ENCODE data around the gene ASIC4. TPM values are rescaled to one million over a fixed set of nuclear protein-coding genes. Genes with fewer than 3 reads are reported as not detected.
A peak's percentile ranks its signal among the peaks of the same experiment; 100 is the strongest.

Gene ASIC4
- total and polyA plus RNA-seq, 2 of the 13 experiments (the other 11 are each of a cell fraction or from before 2014, with no cell fraction given): 0.03 TPM; not detected in 1

- TF ChIP-seq ZGPAT (CRISPR knock-in tag; IDR thresholded peaks at IDR 0.05): peak; percentile 57; the same call in 1 of the 2 replicates
- peak; percentile 17; the same call in 1 of the 2 replicates for TF ChIP-seq ZNF839 (CRISPR knock-in tag; IDR thresholded peaks at IDR 0.05; ENCODE audit: borderline replicate concordance)
- TF ChIP-seq ZNF550 (CRISPR knock-in tag; IDR thresholded peaks at IDR 0.05; ENCODE audit: borderline replicate concordance): no peak
- TF ChIP-seq ZNF350 (CRISPR knock-in tag; IDR thresholded peaks at IDR 0.05; ENCODE audit: borderline replicate concordance, low read depth): no peak
- TF ChIP-seq PRMT3 (CRISPR knock-in tag; IDR thresholded peaks at IDR 0.05; ENCODE audit: borderline replicate concordance, low read depth): 0 out of 2 replicates have a peak, but pooled peaks have one; percentile 71
- TF ChIP-seq NFE2L2 (IDR thresholded peaks at IDR 0.05; ENCODE audit: low read length): no peak
- TF ChIP-seq ZNF501 (CRISPR knock-in tag; IDR thresholded peaks at IDR 0.05): 0 out of 2 replicates have a peak, but pooled peaks have one; percentile 13
- TF ChIP-seq GATA4 (IDR thresholded peaks at IDR 0.05; ENCODE audit: borderline replicate concordance, low read depth): no peak
- no peak for TF ChIP-seq ZNF282 (IDR thresholded peaks at IDR 0.05; ENCODE audit: partially characterized antibody)
- no peak for TF ChIP-seq MAFK (conservative IDR thresholded peaks at IDR 0.05 in 1 of 2, IDR thresholded peaks at IDR 0.05 in 1 of 2; ENCODE audit: low read length in 2 of 2)
- peak; percentile 18; the same call in 1 of the 2 replicates for TF ChIP-seq BRD4 (CRISPR knock-in tag; IDR thresholded peaks at IDR 0.05)
- TF ChIP-seq MEIS2 (CRISPR knock-in tag; IDR thresholded peaks at IDR 0.05): 0 out of 2 replicates have a peak, but pooled peaks have one; percentile 48
- TF ChIP-seq FIP1L1 (IDR thresholded peaks at IDR 0.05; ENCODE audit: borderline replicate concordance, insufficient read depth, low read depth, low read length): no peak
- TF ChIP-seq THAP9 (CRISPR knock-in tag; IDR thresholded peaks at IDR 0.05; ENCODE audit: borderline replicate concordance): peak; percentile 26; the same call in 1 of the 2 replicates
- TF ChIP-seq ZNF724P (CRISPR knock-in tag; IDR thresholded peaks at IDR 0.05; ENCODE audit: borderline replicate concordance): no peak
- 0 out of 4 replicates have a peak, but pooled peaks of 1 of the 2 experiments have one; percentile 32 for TF ChIP-seq REST (IDR thresholded peaks at IDR 0.05; ENCODE audit: borderline replicate concordance in 1 of 2, low read depth in 1 of 2, low read length in 2 of 2)
- no peak; the same call in 1 of the 2 replicates for TF ChIP-seq SALL2 (CRISPR knock-in tag; IDR thresholded peaks at IDR 0.05)
- TF ChIP-seq MATR3 (CRISPR knock-in tag; IDR thresholded peaks at IDR 0.05): no peak
- TF ChIP-seq ZNF616 (CRISPR knock-in tag; IDR thresholded peaks at IDR 0.05; ENCODE audit: low read depth): no peak
Observed at GRCh38 chr2:219570194-219570923, 56.1 kb downstream of the ASIC4 start (continued).

Data from HepG2 (cell line).